Activated CD4-positive, alpha-beta T cell treated with anti-CD3 and anti-CD28 coated beads, Interleukin-2, amount 10 ng/mL, durations not matched to agents 7 days and 5 days (primary cell): ENCODE measurements around the gene PLPP6. TPM values are rescaled to one million over a fixed set of nuclear protein-coding genes. Genes with fewer than 3 reads are reported as not detected.

Experiments used
- CTCF ChIA-PET: fragments of 350-600 bp; sonication (Branson Sonifier 250); formaldehyde crosslinking; loops from one replicate; lab custom pipeline; 2021; ENCODE audit warnings: antibody characterized with exemption; lab: Charles Lee
- POLR2A ChIA-PET: fragments of 350-600 bp; sonication (Branson Sonifier 250); formaldehyde crosslinking; loops from one replicate; lab custom pipeline; 2021; ENCODE audit warnings: antibody characterized with exemption; lab: Charles Lee
- DNase-seq: peaks from one replicate; pipeline ENCODE4 v3.0.0-alpha.2; 2020
- H3K27ac Mint-ChIP-seq: one replicate; pipeline ENCODE4 v1.8.0; 2021; ENCODE audit warnings: mild to moderate bottlenecking, moderate library complexity, mixed read lengths
- H3K27me3 Mint-ChIP-seq: one replicate; pipeline ENCODE4 v1.8.0; 2021; ENCODE audit warnings: mixed read lengths
- H3K36me3 Mint-ChIP-seq: one replicate; pipeline ENCODE4 v1.8.0; 2021; ENCODE audit warnings: low read depth, mixed read lengths
- H3K4me1 Mint-ChIP-seq: one replicate; pipeline ENCODE4 v1.8.0; 2021; ENCODE audit warnings: mixed read lengths
- H3K4me3 Mint-ChIP-seq: one replicate; pipeline ENCODE4 v1.8.0; 2021; ENCODE audit warnings: mild to moderate bottlenecking, moderate library complexity, mixed read lengths
- H3K9me3 Mint-ChIP-seq: one replicate; pipeline ENCODE4 v1.8.0; 2021; ENCODE audit warnings: mixed read lengths
- total RNA-seq, 2 experiments: library from RNA; stranded (reverse); gene quantifications; one replicate each; pipeline ENCODE4 v1.2.3, GENCODE V29; 2021

PLPP6 gene
- total RNA-seq, 2 experiments from 2014 or later, result 9.9 to 10.3 TPM

- no peak overlapping the region for H3K4me3 Mint-ChIP-seq
- DNase-seq, result no peak
- H3K27me3 Mint-ChIP-seq, result no peaks in the 10 kb centered on the region
- peaks cover 8% of the 10 kb centered on the region for H3K4me1 Mint-ChIP-seq
- H3K27ac Mint-ChIP-seq, result no peak overlapping the region
- ChIA-PET CTCF (no interaction called here), POLR2A (no interaction called here)
- peaks cover 19% of the 10 kb centered on the region for H3K36me3 Mint-ChIP-seq
- no peaks in the 10 kb centered on the region for H3K9me3 Mint-ChIP-seq
These were observed 18.7 kb downstream of the PLPP6 start for GRCh38 chr9:4680750-4681149.

DNA sequence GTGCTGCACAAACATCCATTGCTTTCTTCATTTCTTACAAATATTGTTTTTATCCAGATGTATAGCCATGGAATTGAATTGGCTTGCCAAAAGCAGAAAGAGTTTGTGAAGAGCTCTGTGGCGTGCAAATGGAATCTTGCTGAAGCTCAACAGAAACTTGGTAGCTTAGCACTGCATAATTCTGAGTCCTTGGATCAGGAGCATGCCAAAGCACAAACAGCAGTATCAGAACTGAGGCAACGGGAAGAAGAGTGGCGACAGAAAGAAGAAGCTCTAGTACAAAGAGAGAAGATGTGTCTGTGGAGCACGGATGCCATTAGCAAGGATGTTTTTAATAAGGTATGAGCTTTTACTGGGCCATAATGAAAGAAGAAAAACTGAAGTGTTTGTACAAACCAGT is 22.7 kb downstream of the PLPP6 start:
- no peak for DNase-seq
- POLR2A ChIA-PET, result no interaction called here
- Mint-ChIP-seq H3K4me3 (no peak overlapping the region), H3K27me3 (no peaks in the 10 kb centered on the region), H3K4me1 (peaks cover 14% of the 10 kb centered on the region), H3K27ac (no peak overlapping the region), H3K9me3 (no peaks in the 10 kb centered on the region), H3K36me3 (peaks cover 22% of the 10 kb centered on the region)
- CTCF ChIA-PET, result interaction anchor here (0.7 to 1.1 kb wide), 2 partner anchors 14 to 17 kb away, joined by 3 read pairs; no protein-coding TSS in a partner anchor

- H3K36me3 Mint-ChIP-seq, result peaks cover 33% of the 10 kb centered on the region
- no peaks in the 10 kb centered on the region for H3K9me3 Mint-ChIP-seq
- no peak for DNase-seq
- no peaks in the 10 kb centered on the region for H3K27me3 Mint-ChIP-seq
- ChIA-PET POLR2A (no interaction called here), CTCF (no interaction called here)
- H3K4me1 Mint-ChIP-seq, result peaks cover 19% of the 10 kb centered on the region
- H3K27ac Mint-ChIP-seq, result no peak overlapping the region
- H3K4me3 Mint-ChIP-seq, result no peak overlapping the region
These were observed 24.0 kb downstream of the PLPP6 start for GRCh38 chr9:4686112-4686511.

- DNase-seq, result no peak
- POLR2A ChIA-PET, result no interaction called here
- peaks cover 19% of the 10 kb centered on the region for H3K4me1 Mint-ChIP-seq
- H3K4me3 Mint-ChIP-seq, result no peak overlapping the region
- H3K27me3 Mint-ChIP-seq, result no peaks in the 10 kb centered on the region
- CTCF ChIA-PET, result no interaction called here
- peaks cover 34% of the 10 kb centered on the region for H3K36me3 Mint-ChIP-seq
- no peaks in the 10 kb centered on the region for H3K9me3 Mint-ChIP-seq
- no peak overlapping the region for H3K27ac Mint-ChIP-seq
These were observed 24.5 kb downstream of the PLPP6 start for GRCh38 chr9:4686584-4686983.

DNA sequence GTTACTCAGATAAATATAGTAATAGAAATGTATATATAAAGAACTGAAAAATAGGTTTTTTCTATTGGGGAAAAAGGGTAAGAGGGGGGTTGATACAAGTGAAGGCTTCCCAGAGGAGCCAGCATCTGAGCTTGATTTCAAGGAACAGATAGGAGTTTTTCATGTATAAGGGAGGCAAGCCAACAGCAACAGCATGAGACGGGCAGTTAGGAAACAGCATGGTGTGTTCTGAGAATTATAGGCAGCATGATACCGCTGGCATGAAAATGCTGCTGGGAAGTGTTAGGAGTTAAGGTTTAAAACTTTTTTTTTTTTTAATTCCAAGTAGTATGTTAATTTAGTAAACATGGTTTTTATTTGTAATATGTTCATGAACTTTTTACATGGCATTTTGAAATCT is 26.9 kb downstream of the PLPP6 start:
- Mint-ChIP-seq H3K4me3 (no peak overlapping the region), H3K36me3 (peaks cover 34% of the 10 kb centered on the region), H3K27me3 (no peaks in the 10 kb centered on the region), H3K9me3 (no peaks in the 10 kb centered on the region), H3K4me1 (peaks cover 13% of the 10 kb centered on the region), H3K27ac (no peak overlapping the region)
- CTCF ChIA-PET, result no interaction called here
- no peak for DNase-seq
- POLR2A ChIA-PET, result no interaction called here

DNA sequence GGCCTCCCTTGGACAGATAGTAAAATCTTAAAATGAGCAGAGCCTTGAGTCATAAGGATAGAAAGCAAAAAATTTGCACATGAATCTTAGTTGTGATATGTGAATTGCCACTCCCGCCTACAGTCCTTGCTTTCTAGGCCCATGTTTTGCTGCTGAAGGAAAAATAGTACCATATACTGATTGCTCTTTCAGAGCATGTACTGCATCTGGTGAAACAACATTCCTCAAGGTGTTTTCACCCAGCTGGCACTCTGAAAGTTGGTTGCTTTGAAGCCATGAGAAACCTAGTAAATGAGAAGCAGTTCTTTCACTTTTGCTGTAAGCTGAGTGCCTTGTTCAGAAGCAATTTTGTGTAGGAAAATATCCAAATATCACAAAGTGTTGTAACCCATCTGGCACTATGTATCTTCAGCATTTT is 27.6 kb downstream of the PLPP6 start:
- peaks cover 13% of the 10 kb centered on the region for H3K4me1 Mint-ChIP-seq
- H3K4me3 Mint-ChIP-seq, result no peak overlapping the region
- POLR2A ChIA-PET, result no interaction called here
- CTCF ChIA-PET, result no interaction called here
- H3K27ac Mint-ChIP-seq, result no peak overlapping the region
- peaks cover 37% of the 10 kb centered on the region for H3K36me3 Mint-ChIP-seq
- no peak for DNase-seq
- no peaks in the 10 kb centered on the region for H3K9me3 Mint-ChIP-seq
- no peaks in the 10 kb centered on the region for H3K27me3 Mint-ChIP-seq

DNA sequence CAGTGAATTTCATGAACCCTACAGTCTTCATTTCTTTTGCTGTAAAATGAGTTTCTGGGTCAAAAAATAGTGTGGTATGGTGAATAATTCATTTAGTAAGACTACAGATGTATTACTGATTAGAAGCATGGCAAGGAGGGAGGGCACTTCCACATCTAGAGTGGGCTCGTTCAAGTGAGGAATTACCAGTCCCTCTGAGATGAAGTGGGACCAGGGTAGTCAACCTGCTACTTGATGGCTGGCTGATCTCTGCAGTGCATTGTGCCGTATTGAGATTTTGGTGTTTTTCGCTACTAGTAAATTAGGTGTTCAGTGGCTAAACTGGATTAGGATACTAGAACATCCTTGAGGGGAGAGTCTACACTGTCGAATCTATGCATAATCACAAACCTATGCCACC is 28.1 kb downstream of the PLPP6 start:
- no peaks in the 10 kb centered on the region for H3K9me3 Mint-ChIP-seq
- peaks cover 33% of the 10 kb centered on the region for H3K36me3 Mint-ChIP-seq
- no peaks in the 10 kb centered on the region for H3K27me3 Mint-ChIP-seq
- no peak overlapping the region for H3K27ac Mint-ChIP-seq
- ChIA-PET POLR2A (no interaction called here), CTCF (no interaction called here)
- peaks cover 13% of the 10 kb centered on the region for H3K4me1 Mint-ChIP-seq
- H3K4me3 Mint-ChIP-seq, result no peak overlapping the region
- no peak for DNase-seq

- Mint-ChIP-seq H3K27me3 (no peaks in the 10 kb centered on the region), H3K27ac (no peak overlapping the region), H3K4me1 (peaks cover 14% of the 10 kb centered on the region), H3K4me3 (no peak overlapping the region), H3K36me3 (peaks cover 35% of the 10 kb centered on the region), H3K9me3 (no peaks in the 10 kb centered on the region)
- DNase-seq, result no peak
- ChIA-PET POLR2A (no interaction called here), CTCF (interaction anchor here (0.6 to 1.2 kb wide), 3 partner anchors 10 to 1726 kb away, joined by 3 to 4 read pairs (median 3); no protein-coding TSS in a partner anchor)
These were observed 29.7 kb downstream of the PLPP6 start for GRCh38 chr9:4691795-4692194.

DNA sequence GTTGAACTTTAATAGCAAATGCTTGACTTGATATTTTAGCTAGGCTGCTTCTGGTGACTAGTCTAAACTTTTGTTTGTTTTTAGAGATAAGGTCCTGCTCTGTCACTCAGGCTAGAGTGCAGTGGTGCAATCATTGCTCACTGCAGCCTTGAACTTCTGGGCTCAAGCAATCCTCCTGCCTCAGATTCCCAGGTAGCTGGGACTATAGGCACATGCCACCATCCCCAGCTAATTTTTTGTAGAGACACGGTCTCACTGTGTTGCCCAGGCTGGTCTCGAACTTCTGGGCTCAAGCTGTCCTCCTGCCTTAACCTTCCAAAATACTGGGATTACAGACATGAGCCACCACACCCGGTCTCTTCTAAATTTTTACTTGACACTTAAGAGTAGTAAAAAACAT is 38.0 kb downstream of the PLPP6 start:
- H3K36me3 Mint-ChIP-seq, result peaks cover 58% of the 10 kb centered on the region
- no peak overlapping the region for H3K27ac Mint-ChIP-seq
- H3K4me3 Mint-ChIP-seq, result no peak overlapping the region
- POLR2A ChIA-PET, result no interaction called here
- DNase-seq, result no peak
- H3K9me3 Mint-ChIP-seq, result no peaks in the 10 kb centered on the region
- H3K4me1 Mint-ChIP-seq, result peaks cover 5% of the 10 kb centered on the region
- CTCF ChIA-PET, result no interaction called here
- H3K27me3 Mint-ChIP-seq, result no peaks in the 10 kb centered on the region

DNA sequence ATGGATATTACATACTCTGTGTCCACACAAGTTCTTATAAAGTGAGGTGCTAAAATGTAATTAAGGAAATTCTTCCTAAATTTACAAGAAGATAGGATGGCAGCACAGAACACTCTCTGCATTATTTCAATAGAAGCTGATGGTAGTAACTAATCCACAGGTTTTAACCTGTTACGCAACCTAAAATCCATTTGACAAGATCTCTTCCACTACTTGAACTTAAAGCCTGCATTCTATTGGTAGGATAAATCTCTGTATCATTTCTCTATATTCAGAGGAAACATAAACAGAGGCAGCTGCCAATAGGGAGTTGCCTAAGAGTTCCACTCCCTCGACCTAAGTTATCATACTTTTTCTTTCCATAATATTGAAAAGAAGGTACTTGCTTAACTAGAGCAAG is 38.8 kb downstream of the PLPP6 start:
- POLR2A ChIA-PET, result no interaction called here
- peaks cover 5% of the 10 kb centered on the region for H3K4me1 Mint-ChIP-seq

GRCh38 chr9:4701526-4701925 is 39.4 kb downstream of the PLPP6 start:
- Mint-ChIP-seq H3K36me3 (peaks cover 62% of the 10 kb centered on the region), H3K9me3 (no peaks in the 10 kb centered on the region), H3K27me3 (no peaks in the 10 kb centered on the region), H3K27ac (no peak overlapping the region), H3K4me3 (no peak overlapping the region), H3K4me1 (peaks cover 2% of the 10 kb centered on the region)
- ChIA-PET CTCF (interaction anchor here (0.6 to 0.8 kb wide), 3 partner anchors 10 to 16 kb away, joined by 3 to 4 read pairs (median 3); no protein-coding TSS in a partner anchor), POLR2A (no interaction called here)
- no peak for DNase-seq

More for the DNA sequence above, 38.8 kb downstream of the PLPP6 start:
- no peak overlapping the region for H3K4me3 Mint-ChIP-seq
- no peak overlapping the region for H3K27ac Mint-ChIP-seq
- CTCF ChIA-PET, result interaction anchor here (0.6 to 0.8 kb wide), 2 partner anchors 9 to 12 kb away, joined by 3 to 4 read pairs; no protein-coding TSS in a partner anchor
- peaks cover 62% of the 10 kb centered on the region for H3K36me3 Mint-ChIP-seq
- H3K9me3 Mint-ChIP-seq, result no peaks in the 10 kb centered on the region
- no peaks in the 10 kb centered on the region for H3K27me3 Mint-ChIP-seq
- DNase-seq, result no peak

DNA sequence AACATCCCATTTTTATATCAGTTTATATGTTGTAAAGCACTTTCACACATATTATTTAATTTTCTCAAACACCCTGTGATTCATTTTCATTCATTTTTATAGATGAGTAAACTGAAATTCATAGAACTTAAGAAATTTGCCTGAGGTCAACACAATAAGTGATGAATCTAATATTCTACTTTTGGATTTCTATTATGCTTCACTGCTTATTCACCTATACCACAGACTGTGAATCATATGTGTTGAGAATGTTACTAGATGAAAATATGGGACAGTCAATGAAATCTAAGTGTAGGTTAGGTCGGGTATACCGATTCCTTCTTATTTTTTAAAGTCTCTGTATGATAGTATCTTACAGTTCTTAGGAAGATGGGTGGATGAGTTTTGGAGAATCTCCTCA is 42.0 kb downstream of the PLPP6 start:
- Mint-ChIP-seq H3K9me3 (no peaks in the 10 kb centered on the region), H3K4me3 (no peak overlapping the region), H3K36me3 (peaks cover 66% of the 10 kb centered on the region), H3K27me3 (no peaks in the 10 kb centered on the region), H3K4me1 (peaks cover 6% of the 10 kb centered on the region), H3K27ac (no peak overlapping the region)
- ChIA-PET CTCF (no interaction called here), POLR2A (no interaction called here)
- no peak for DNase-seq

DNA sequence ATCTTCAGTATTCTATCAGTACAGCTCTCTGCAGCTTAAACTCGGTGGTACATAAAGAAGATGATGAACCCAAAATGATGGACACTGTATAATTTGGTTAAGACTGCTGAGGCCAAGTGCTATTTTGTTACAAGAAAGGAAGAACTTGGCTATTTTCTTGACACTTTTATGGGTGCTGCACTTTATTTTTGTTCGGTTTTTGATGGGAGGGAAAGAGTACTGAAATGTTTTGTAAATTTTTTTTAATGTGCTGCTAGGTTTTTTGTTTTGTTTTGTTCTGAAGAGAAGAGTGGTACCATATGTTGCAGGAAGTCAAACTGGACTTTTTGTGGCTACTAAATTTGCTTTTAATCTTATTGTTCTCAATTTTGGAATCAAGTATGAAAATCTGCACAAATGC is 43.9 kb downstream of the PLPP6 start:
- H3K9me3 Mint-ChIP-seq, result no peaks in the 10 kb centered on the region
- CTCF ChIA-PET, result interaction anchor here (0.6 kb wide), 1 partner anchor 9 kb away, joined by 3 read pairs; no protein-coding TSS in a partner anchor
- no peak for DNase-seq
- H3K4me1 Mint-ChIP-seq, result peaks cover 6% of the 10 kb centered on the region
- POLR2A ChIA-PET, result no interaction called here
- no peak overlapping the region for H3K27ac Mint-ChIP-seq
- no peaks in the 10 kb centered on the region for H3K27me3 Mint-ChIP-seq
- H3K4me3 Mint-ChIP-seq, result no peak overlapping the region
- H3K36me3 Mint-ChIP-seq, result peaks cover 62% of the 10 kb centered on the region
